T-helper 2 cell (primary cell): ENCODE results near the gene GNA14.
"Not testable (repeated sequence)": the region's sequence is repeated elsewhere in the genome, so short reads cannot be mapped to it uniquely, and the experiment has no call there.

ENCODE experiments used
- DNase-seq, 5 experiments: peaks; one replicate each; pipeline versions ENCODE4 v3.0.0 to v3.0.0-alpha.2; 2012 to 2022

Gene GNA14

DNA sequence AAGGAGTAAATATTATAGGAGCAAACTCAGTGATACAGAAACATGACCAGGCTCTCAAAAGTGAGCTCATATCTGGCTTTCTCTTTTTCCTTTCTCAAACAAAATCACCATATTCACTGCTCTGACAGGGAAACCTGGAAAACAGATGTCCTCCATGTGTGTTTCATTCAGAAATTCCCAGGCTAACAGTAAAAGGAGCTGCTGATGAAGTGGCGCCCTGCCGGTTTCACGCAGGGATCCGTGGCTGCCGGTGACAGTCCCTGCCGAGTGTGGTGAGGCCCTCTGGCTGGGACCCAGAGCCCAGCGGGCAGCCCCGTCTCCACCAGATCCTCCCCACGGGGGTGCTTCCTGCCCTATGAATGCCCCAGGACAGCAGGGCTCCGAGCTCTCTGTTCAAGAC, 208.1 kb downstream of the GNA14 start:
- DNase-seq: no peak

DNA sequence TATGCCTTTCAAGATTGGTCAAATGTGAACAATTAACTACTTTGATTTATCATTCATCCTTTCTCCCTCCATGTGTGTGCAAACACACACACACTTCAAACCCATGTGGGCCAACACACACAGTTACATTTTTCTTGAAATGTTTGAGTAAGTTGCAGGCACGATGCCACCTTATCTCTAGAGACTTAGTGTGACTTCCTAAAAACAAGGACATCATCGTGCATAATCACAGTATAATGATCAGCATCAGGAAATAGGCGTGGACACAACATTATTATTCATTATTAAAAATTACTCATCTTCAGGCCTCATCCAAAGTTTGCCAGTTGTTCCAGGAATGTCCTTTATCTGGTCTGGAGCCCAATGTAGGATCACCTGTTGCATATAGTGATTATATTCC, 209.5 kb downstream of the GNA14 start:
- no peak for DNase-seq

DNA sequence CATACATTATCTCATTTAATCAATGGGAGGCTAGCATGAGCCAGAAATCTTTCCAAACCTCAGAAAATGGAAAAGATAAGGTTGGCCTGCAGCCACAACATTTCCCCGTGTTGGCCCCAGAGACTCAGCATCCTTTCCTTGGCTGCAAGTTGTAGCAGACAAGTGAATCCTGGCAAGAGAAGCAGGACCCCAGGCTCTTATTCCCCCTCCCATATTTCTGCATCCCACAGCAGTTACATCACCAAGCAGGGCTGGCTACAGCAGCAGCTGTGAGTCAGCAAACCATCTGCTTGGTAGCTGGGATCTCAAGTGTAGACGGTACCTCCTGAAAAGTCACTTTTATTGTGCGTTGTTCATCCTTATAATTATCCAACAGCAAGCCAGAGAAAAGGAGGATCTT, 212.4 kb downstream of the GNA14 start:
- DNase-seq: no peak

DNA sequence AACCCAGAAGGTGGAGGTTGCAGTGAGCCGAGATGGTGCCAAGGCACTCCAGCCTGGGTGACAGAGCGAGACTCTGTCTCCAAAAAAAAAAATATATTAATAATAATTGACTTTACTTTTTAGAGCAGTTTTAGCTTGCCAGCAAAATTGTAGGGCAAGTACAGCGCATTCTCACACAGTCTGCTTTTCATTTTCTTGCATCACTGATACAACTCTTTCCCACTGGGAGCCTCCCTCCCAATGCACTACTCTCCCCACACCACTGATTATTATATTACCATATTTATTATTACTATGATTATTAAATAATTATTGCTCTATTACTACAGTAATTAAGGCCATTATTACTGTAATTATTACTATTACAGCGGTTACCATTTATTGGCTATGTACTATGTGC, 212.8 kb downstream of the GNA14 start:
- DNase-seq: no peak

DNA sequence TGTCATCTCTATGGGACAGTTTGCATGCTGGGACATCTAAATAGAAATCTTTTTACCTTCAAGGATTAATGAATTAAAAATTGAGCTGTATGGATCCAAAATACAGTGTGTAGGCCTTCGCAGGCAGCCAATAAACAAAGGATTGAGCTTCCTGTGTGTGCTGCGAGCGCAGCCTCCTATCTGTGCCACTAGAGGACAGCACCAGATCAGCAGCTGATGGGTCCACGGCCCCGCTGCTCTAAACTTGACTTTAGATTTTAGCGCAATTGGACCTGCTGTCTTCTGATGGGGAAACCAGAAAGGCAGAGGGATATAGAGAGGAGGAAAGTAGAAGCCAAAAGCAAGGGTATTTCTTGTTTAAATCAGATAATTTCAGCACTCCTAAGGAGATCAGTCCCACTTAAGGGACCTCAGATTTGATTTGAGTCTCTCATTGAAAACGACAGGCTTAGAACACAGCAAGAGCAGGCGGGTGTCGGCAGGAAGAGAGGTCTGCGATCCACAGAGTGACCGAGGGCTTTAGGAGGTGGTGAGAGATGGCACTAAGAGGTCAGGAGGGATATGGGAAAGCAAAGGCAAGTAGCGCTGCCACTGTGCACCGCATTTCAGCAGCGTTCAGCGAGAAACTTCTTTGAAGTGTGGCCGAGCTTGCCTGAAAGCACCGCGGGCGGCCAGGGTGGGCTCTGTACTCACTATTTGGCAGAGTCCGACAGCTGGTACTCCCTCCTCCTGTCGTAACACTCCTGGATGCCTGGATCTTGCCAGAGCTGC, 214.3 kb downstream of the GNA14 start:
- DNase-seq: peak in 3 of 5 experiments; percentile 12 to 73 (median 29)

DNA sequence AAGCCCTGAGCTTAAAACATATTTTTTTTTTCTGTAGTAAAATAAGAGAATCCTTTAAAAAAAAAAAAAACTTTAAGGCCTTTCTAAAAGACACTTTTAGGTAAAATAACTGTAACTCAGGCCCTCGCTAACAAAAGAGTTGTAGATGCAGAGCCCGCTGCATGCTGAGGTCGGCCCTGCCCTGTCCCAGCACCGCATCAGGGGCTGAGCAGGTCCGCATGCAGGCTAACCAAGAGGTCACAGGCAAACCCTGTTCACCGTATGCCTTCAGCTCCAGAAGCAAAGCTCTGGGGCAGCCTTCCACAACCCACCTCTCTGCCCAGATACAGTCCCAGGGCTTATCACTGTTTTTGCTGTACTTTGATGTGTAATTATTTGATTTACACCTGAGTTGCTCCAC, 216.1 kb downstream of the GNA14 start:
- DNase-seq: no peak

DNA sequence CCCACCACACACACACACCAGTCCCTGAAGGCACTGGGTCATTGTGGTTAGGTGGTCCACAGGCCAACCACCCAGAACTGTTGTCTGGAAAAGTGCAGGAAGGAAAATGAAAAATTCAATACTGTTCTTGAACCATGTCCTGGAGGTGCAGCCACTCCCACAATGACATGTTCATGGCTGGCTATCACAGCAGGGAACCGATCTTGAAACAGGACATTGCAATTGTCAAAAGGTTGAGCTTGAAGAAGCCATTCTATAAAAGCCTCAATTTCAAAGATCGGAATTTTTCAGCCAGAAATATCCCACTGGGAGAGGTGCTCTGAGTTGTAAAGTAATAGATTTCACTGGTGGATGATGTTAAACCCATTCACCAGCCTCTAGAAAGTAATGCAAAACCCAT, 218.2 kb downstream of the GNA14 start:
- no peak for DNase-seq

DNA sequence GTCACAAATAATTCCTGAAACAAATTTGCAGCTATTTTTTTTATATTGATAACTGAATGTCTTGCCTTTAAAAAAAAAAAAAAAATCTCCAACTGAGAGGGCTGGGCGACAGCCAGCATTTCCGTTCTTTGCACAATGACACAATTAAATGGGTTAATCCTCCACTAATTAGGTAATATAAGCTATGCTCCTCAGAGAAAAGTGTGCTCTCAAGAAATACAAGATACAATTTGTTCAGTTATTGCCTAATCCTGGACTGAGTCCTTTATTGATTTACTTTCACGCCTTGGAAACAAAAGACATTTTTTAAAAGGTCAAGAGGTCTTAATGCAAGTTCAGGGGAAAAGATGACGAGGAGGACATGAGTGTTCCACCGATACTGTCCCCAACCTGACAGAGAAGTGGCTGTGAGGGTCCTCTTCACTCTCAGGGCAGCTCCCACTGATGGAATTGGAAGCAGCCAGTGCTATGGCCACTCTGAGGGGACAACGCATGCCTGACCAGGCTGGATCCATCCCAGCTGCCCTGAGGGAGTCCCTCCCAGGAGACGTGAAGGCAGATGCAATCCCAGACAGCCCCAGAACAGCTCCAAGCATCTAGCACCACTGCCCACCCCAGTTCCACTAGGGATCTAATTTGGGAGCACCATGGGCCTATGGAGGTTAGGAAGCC, 220.7 kb downstream of the GNA14 start:
- DNase-seq: no peak

DNA sequence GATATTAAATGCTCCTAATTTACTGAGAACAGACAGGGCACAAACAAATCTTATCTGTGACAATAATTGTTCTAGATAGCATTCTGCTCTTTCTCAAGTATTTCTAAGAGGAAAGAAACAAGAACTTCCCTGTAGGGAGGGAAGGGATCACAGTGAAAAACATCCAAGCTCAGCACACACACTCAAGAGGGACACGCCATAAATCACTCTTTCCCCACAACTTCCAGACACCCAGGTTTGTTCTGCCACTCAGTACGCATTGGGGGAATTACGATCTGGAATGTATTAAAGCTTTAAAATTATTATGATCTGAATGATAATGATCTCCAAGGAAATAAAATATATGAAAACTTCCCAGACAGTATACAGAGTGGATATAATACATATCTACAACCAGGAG, 221.4 kb downstream of the GNA14 start:
- no peak for DNase-seq

DNA sequence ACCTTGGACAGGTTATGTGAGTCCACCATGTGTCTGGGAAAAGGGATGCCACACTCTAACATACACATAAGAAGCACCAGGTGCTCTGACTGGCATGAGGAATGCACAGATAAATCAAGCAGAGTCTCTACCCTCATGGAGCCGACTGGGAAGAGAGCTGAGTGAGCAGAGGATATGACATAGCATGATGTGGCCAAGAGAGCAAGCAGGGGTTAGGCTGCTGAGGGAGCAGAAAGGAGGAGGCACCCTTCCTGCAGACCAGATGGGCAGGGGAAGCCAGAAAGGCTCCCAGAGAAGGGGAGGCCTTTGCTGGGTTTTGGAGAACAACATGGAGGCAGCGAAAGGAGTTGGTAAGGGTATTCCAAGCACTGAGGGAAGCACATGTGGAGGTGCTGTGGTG, 223.1 kb downstream of the GNA14 start:
- DNase-seq: no peak

DNA sequence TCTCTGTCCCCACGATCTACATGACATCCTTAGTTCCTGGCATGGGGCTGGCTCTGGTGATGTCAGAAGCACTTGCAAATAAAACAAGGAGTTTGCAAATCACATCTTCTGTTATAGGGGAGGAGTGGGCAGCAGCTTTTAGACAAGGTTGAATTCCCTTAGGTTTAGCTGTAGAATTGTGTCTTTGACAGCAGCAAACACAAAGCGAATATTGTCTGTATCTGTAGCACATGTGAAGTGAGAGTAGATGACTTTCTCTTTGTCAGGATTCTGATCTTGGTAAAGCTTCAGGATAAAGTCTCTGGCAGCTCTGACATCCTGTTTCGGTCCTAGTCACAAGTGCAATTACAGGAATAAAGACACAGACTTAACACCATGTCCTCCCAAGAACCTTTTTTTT, 224.3 kb downstream of the GNA14 start:
- no peak for DNase-seq

DNA sequence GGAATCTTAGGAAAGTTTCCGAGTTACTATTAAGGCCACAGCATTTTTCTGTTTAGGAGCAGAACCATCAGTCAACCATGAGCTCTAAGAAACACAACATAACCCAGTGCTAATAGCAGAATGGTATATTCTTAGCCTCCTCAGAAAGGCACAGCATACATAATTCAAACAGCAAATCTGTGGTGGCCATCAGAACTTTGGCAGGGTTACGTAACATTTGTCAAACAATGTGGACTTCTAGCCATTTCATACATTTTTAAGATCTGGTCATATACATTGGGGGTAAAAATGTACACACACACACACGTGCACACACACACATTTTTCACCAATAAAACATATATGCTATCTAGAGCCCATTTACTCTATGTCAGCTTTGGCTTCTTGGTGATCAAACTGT, 225.2 kb downstream of the GNA14 start:
- no peak for DNase-seq

DNA sequence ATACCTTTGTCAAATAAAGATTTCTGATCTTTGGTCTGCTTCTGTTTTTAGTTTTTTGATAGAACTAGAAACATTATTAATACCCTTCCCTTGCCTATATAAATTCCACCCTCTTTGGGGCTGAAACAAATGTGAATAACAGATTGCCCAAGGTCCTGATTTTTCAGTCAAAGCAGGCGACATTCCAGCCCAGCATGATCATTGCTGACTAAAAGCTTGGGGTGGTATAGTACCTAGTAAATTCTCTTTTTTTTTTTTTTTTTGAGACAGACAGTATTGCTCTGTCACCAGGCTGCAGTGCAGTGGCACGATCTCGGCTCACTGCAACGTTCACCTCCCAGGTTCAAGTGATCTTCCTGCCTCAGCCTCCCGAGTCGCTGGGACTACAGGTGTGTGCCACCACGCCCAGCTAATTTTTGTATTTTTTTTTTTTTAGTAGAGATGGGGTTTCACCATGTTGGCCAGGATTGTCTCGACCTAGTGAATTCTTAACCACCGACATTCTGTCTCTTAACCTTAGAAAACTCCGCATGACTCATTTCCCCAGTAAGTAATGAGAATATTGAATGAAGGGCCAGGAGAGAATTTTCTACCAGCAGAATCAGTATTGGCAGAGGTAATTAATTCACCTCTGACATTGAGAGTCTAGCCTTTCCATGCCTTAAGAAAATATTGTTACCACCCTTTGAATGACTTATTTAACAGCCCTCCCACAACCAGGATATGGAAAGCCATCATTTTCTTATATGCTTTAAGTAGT, 226.4 kb downstream of the GNA14 start:
- no peak for DNase-seq

DNA sequence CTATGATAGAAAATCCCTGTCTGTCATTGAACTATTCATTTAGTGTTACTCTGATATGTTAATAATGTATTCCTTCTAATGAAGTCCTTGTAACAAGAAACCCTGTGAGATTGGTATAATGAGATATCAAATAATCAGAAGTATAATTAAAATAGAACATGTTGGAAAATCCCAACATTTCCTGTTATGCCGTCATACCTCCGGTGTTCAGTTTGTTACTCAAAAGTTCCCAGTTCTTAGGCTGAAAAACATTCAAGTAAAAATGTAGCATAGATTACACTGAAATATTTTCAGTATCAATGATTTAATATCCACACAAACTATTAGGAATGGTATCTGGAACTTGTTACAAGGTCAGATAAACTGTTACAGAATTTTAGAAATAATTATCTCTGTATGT, 227.5 kb downstream of the GNA14 start:
- no peak for DNase-seq

DNA sequence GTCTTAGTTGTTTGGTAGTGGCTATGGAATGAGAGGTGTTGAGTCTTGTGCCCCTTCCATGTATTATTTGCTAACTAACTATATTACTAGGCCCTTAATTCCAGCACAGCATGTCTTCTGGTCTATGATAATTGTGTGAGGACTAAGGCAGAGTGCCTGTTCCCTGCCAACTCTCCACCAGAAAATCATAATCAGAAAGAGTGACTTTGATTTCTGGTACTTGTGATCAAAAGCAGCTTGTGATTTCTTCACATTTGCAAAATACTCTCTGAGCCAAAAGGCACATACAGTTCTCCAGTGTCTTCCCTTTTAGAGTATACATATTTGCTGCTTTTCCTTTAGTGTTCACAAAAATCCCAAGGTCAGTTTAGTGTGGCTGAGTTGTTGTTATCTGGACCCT, 229.9 kb downstream of the GNA14 start:
- DNase-seq: no peak

DNA sequence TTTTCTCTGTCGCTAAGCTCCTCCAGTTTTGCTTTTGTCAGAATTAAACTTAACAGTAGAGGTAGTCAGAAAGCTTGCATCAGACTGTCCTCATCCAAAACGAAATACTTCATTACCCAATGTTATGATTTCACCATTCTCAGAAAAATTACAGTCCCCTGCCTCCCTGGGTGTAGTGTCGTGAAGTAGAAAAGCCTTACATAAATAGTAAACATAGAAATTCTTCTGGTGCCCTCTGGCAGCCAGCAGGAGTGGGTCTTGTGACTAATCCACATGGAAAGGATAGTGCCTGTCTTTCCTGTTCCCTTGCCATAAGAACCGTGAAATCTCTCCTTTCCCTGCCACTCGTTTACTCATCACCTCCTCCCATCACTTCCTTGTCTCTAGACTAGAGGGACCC, 230.6 kb downstream of the GNA14 start:
- no peak for DNase-seq

DNA sequence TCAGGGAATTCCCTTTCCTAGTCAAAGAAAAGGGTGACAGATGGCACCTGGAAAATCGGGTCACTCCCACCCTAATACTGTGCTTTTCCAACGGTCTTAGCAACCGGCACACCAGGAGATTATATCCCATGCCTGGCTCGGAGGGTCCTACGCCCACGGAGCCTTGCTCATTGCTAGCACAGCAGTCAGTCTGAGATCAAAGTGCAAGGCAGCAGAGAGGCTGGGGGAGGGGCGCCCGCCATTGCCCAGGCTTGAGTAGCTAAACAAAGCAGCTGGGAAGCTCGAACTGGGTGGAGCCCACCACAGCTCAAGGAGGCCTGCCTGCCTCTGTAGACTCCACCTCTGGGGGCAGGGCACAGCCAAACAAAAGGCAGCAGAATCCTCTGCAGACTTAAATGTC, 239.6 kb downstream of the GNA14 start:
- not testable (repeated sequence) for DNase-seq

DNA sequence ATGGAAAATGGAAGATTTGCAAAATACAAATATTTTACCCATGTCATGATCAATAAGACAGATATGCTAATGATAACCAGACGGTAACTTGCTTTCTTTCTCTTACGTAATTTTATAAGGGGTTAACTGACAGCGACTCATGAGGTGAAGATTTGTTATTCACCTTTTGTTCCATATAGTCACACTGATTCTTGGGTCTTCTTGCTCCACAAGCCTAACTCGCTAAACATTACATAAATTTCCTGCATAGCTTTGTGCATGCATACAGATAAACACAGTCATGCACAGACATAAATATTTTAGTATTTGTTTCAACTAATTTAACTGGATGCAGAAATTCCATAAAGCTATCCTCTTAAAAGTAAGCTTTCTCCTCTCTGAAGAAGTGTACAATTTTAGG, 244.9 kb downstream of the GNA14 start:
- DNase-seq: no peak

DNA sequence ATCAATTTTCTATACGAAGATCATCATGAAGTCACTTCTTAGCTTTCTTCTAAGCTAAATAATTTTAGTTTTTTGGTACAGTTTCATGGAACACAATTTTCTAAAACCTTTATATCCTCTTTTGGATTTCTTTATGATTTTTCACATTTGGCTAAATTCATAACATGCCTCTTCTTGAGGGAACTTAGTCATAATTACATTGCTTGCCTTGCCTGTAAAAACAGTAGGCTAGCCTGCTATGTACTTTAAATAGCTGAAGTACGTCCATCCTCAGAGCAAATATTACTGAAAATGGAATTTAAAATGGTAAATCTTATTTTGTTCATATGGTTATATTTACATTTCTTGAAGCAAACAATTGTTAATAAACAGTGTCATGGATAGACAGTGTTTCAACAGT, 245.8 kb downstream of the GNA14 start:
- DNase-seq: no peak

DNA sequence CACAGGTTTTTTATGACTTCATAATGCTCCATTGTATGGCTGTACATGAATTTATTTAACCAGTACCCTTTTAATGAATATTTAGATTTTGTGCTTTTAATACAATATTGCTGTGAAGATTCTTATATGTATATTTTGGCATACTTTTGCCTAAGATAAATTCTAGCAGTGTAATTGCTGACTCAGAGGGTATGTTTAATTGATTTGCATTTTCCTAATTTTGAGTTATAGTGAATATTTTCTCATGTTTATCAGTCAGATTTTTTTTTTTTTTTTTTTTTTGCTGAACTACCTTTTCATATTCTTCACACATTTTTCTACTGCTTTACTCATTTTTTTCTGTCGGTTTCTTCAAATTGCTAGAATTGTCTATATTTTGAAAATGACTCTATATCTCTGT, 248.2 kb downstream of the GNA14 start:
- DNase-seq: no peak

DNA sequence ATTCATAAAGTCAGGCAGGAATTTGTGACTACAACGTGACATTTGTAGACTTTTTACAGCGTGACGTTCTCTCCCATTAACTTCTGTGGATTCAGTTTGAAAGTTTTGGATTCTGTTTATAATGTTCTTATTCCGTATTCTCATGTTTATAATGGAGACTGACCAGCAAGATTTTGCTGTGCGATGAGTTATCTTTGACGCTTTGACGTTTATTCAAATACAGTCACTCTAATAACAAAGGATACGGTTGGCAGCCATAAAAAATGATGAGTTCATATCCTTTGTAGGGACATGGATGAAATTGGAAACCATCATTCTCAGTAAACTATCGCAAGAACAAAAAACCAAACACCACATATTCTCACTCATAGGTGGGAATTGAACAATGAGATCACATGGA, 249.5 kb downstream of the GNA14 start:
- DNase-seq: not testable (repeated sequence)

DNA sequence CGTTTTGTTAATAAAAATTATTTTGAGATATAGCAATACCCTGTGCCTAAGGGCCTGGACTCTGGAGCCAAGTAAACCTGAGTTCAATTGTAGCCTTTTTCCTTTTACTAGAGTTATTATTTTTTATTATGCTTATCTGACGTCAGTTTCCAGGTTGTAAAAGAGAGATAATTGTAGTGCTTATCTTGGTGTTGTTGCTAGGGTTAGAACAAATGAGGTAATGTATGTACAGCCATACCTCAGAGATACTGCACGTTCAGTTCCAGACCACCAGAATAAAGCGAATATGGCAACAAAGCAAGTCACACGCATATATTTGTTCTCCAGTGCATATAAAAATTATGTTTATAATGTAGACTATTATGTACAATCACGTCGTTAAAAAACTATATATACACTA, 255.8 kb downstream of the GNA14 start:
- no peak for DNase-seq

DNA sequence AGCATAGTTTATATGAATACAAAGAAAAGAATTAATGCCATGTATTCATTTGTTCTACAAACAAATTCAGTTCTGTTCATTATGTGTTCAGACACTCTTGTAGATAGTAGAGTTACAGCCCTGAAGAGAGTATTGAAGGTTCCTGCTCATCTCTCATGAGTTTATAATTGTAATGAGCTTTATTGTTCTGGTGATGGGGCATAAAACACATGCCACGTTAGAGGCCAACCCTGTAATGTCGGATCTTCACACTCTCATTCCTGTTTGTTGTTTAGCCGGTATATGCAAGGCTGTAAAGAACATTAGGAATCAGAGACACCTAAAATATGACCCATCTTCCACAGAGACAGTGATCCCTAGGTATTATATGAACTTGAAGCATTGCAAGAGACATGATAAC, 256.3 kb downstream of the GNA14 start:
- DNase-seq: no peak

DNA sequence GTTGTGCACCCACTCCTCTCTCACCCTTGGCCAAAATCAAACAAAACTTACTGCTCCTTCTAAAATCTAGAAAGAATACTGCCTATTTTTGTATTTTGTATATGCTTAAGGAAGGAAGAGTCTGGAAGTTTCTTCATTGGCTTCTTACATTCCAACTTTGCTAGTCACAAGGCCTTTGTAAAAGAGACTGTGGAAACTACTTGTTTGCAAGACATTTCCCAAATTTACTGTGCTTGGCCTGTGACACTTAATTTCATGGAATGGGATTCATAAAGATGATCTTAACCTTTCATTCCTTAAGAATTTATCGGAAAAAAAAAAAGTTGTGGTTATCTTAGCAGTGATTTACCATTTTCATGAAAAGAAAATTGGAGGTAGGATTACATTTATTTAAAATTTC, 261.9 kb downstream of the GNA14 start:
- no peak for DNase-seq
